K562 (cell line): ENCODE measurements around the gene OSBPL10. TPM values are rescaled to one million over a fixed set of nuclear protein-coding genes. Genes with fewer than 3 reads are reported as not detected.

Source experiments
- ATAC-seq: fragments of 200-7000 bp; cut with Tn5 transposase; 3 replicates; pipeline ENCODE4 v1.9.1; 2020; ENCODE audit warnings: moderate library complexity
- BruUV-seq: library from RNA; stranded (reverse); fragments of 400-500 nt; replicated peaks from 2 replicates; lab custom pipeline; 2021; lab: Mats Ljungman, UMichigan
- CTCF ChIA-PET: fragments of 300-600 bp; formaldehyde crosslinking; extraction: SDS; loops from one replicate; lab custom pipeline; 2021; ENCODE audit warnings: low intra/inter-chr PET ratio; lab: Yijun Ruan, JAX
- POLR2A ChIA-PET: fragments of 300-600, 350-650 bp; sonication (Branson Sonifier 250); formaldehyde crosslinking; extraction: SDS; loops from one replicate; lab custom pipeline; 2021; ENCODE audit warnings: antibody characterized with exemption, inconsistent platforms; lab: Yijun Ruan, JAX
- DNase-seq, 4 experiments: peaks; one replicate each; pipeline versions ENCODE4 v3.0.0 to v3.0.0-alpha.2; 2011 to 2018; ENCODE audit warnings: low spot score in 3 of 4, mixed read lengths in 3 of 4; ENCODE audit errors: extremely low read depth in 1 of 4
- FAIRE-seq: peaks from 2 replicates; lab custom pipeline; 2011; peaks lifted over from hg19 to GRCh38; lab: Jason Lieb, UNC
- H2AFZ ChIP-seq: 2 replicates; pipeline ENCODE4 v1.6.0; 2011; ENCODE audit warnings: low read depth, low read length, control low read depth, inconsistent platforms
- H3K27ac ChIP-seq: fragments of 200-600 bp; 3 replicates; pipeline ENCODE4 v1.8.0; 2011; ENCODE audit warnings: low read depth, mild to moderate bottlenecking, control low read depth, inconsistent platforms, low read length, moderate library complexity, mixed read lengths; ENCODE audit errors: extremely low read depth
- H3K27me3 ChIP-seq, 2 experiments: fragments of 300-600 bp in 1 of 2; 2 replicates in 1 of 2; 3 replicates in 1 of 2; pipeline versions ENCODE4 v1.6.0 to v1.8.0; 2011; ENCODE audit warnings: inconsistent platforms in 2 of 2, low read length in 2 of 2, mild to moderate bottlenecking in 1 of 2, mixed read lengths in 1 of 2, moderate library complexity in 1 of 2; ENCODE audit not compliant: control insufficient read depth in 2 of 2, insufficient read depth in 2 of 2
- H3K36me3 ChIP-seq: fragments of 300-600 bp; 3 replicates; pipeline ENCODE4 v1.8.0; 2011; ENCODE audit warnings: mild to moderate bottlenecking, low read length, inconsistent platforms; ENCODE audit not compliant: control insufficient read depth, insufficient read depth
- H3K4me1 ChIP-seq, 2 experiments: fragments of 200-600 bp in 1 of 2; replicated peaks in 1 of 2; 2 replicates in 1 of 2; 3 replicates in 1 of 2; pipeline versions ENCODE4 v1.5.1 to v1.8.0; 2011; ENCODE audit warnings: inconsistent platforms in 2 of 2, low read length in 2 of 2, mild to moderate bottlenecking in 1 of 2, mixed read lengths in 1 of 2, moderate library complexity in 1 of 2; ENCODE audit not compliant: control insufficient read depth in 2 of 2, insufficient read depth in 2 of 2
- H3K4me2 ChIP-seq: 2 replicates; pipeline ENCODE4 v1.6.1; 2011; ENCODE audit warnings: low read length, control low read depth, inconsistent platforms, mixed read lengths; ENCODE audit not compliant: insufficient read depth
- H3K4me3 ChIP-seq: fragments of 200-600 bp; sonication (generic), shearing (Covaris generic); 2 replicates; pipeline ENCODE4 v1.5.1; 2016; ENCODE audit warnings: control low read depth, inconsistent platforms
- H3K79me2 ChIP-seq: fragments of 200-600 bp; 3 replicates; pipeline ENCODE4 v1.8.0; 2011; ENCODE audit warnings: low read length, inconsistent platforms; ENCODE audit not compliant: control insufficient read depth, insufficient read depth
- H3K9ac ChIP-seq, 2 experiments: 2 replicates each; pipeline versions ENCODE4 v1.6.0 to v1.6.1; 2011; ENCODE audit warnings: low read depth in 2 of 2, low read length in 2 of 2, control low read depth in 1 of 2, inconsistent platforms in 1 of 2, mild to moderate bottlenecking in 1 of 2, mixed read lengths in 1 of 2; ENCODE audit not compliant: insufficient read depth in 1 of 2
- H3K9me1 ChIP-seq: one replicate; pipeline ENCODE4 v1.6.0; 2011; ENCODE audit warnings: inconsistent platforms, mild to moderate bottlenecking, low read length, moderate library complexity; ENCODE audit not compliant: control insufficient read depth, insufficient read depth
- H3K9me3 ChIP-seq: replicated peaks from 2 replicates; pipeline ENCODE4 v1.5.1; 2011; ENCODE audit warnings: low read depth, low read length, inconsistent platforms; ENCODE audit not compliant: control insufficient read depth, insufficient read depth
- H4K20me1 ChIP-seq: replicated peaks from 2 replicates; pipeline ENCODE4 v1.6.1; 2011; ENCODE audit warnings: low read length, inconsistent platforms, mixed read lengths; ENCODE audit not compliant: control insufficient read depth, insufficient read depth
- CBX3 ChIP-seq, 2 experiments: IDR thresholded peaks; 1 replicate in 1 of 2; 2 replicates in 1 of 2; pipeline ENCODE4 v1.6.1; 2012; ENCODE audit warnings: inconsistent platforms in 2 of 2, low read length in 2 of 2, borderline replicate concordance in 1 of 2, control low read depth in 1 of 2
- CHCHD3 ChIP-seq: fragments of 250-450 bp; sonication (Bioruptor Pico); IDR thresholded peaks from 2 replicates; pipeline ENCODE4 v2.1.2; 2022; ENCODE audit warnings: mild to moderate bottlenecking
- CUX1 ChIP-seq: fragments of 200-800 bp; sonication (Bioruptor generic); IDR thresholded peaks from 2 replicates; pipeline ENCODE4 v1.6.1; 2016; ENCODE audit warnings: missing genetic modification characterization, missing compliant biosample characterization
- ELF4 ChIP-seq: fragments of 450-650 bp; formaldehyde crosslinking; IDR thresholded peaks from 2 replicates; pipeline ENCODE4 v1.4.0; 2022; ENCODE audit warnings: missing genetic modification characterization
- ETS1 ChIP-seq: conservative IDR thresholded peaks from 2 replicates; pipeline ENCODE4 v1.6.1; 2011; ENCODE audit warnings: low read depth, mild to moderate bottlenecking, low read length; ENCODE audit not compliant: control insufficient read depth
- KLF6 ChIP-seq: fragments of 250-450 bp; sonication (Bioruptor Pico); IDR thresholded peaks from 2 replicates; pipeline ENCODE4 v1.4.0; 2020; ENCODE audit warnings: mild to moderate bottlenecking, moderate library complexity, borderline replicate concordance
- MAFF ChIP-seq: IDR thresholded peaks from 2 replicates; pipeline ENCODE4 v1.6.1; 2012; ENCODE audit warnings: low read length, improper control_type of control experiment
- TRIM28 ChIP-seq: fragments of 450-650 bp; IDR thresholded peaks from 2 replicates; pipeline ENCODE4 v1.6.1; 2017
- VEZF1 ChIP-seq: fragments of 200-800 bp; sonication (Bioruptor generic); IDR thresholded peaks from 2 replicates; pipeline ENCODE4 v1.6.1; 2017; ENCODE audit warnings: missing genetic modification characterization, missing compliant biosample characterization
- XRCC3 ChIP-seq: fragments of 450-650 bp; IDR thresholded peaks from 2 replicates; pipeline ENCODE4 v1.6.1; 2017; ENCODE audit warnings: mild to moderate bottlenecking, moderate library complexity
- ZBTB9 ChIP-seq: fragments of 450-650 bp; formaldehyde crosslinking; IDR thresholded peaks from 2 replicates; pipeline ENCODE4 v1.4.0; 2020; ENCODE audit warnings: mild to moderate bottlenecking, moderate library complexity
- ZNF561 ChIP-seq: fragments of 450-650 bp; formaldehyde crosslinking; conservative IDR thresholded peaks from 2 replicates; pipeline ENCODE4 v1.4.0; 2020; ENCODE audit warnings: mild to moderate bottlenecking, moderate library complexity
- ZNF76 ChIP-seq: fragments of 250-450 bp; sonication (Bioruptor Pico); IDR thresholded peaks from 2 replicates; pipeline ENCODE4 v1.4.0; 2020; ENCODE audit warnings: mild to moderate bottlenecking, moderate library complexity, borderline replicate concordance
- WGBS: fragments of 100-300 bp; shearing (Covaris generic); methylation state at CpG from one replicate; pipeline ENCODE4 v1.1.6; 2016; ENCODE audit warnings: low coverage, mixed read lengths; ENCODE audit not compliant: insufficient coverage; ENCODE audit errors: missing lambda C conversion rate; 5-methylcytosine and 5-hydroxymethylcytosine counted together
- in situ Hi-C: fragments of 300-500 bp; cut with MboI; formaldehyde crosslinking; loops from 4 replicates; pipeline ENCODE4 v1.15.0; 2018; ENCODE audit warnings: inconsistent platforms, mixed read lengths
- intact Hi-C: fragments of 100-400 bp; cut with micrococcal nuclease; formaldehyde crosslinking; loops from 2 replicates; pipeline ENCODE4 v1.14.2; 2022
- polyA plus RNA-seq, 8 experiments: library from polyadenylated mRNA; depleted of rRNA in 4 of 8; stranded (reverse) in 5 of 8; unstranded in 3 of 8; fragments of >200 nt; fragmentation: Nextera tagmentation in 2 of 8; fragmentation: Illumina TruSeq in 1 of 8; extraction: Ambion mirVana in 2 of 8; extraction: Trizol in 1 of 8; gene quantifications; 2 replicates each; pipeline versions ENCODE4 v1.2.1 to v1.2.3, GENCODE V29; 2011 to 2014; ENCODE audit warnings: inconsistent platforms in 1 of 8, missing spikeins in 1 of 8
- total RNA-seq, 7 experiments: library from RNA; depleted of rRNA in 6 of 7; stranded (reverse); fragments of >200 nt in 6 of 7; fragmentation: Illumina TruSeq in 2 of 7; extraction: Trizol in 2 of 7; gene quantifications; 2 replicates each; pipeline versions ENCODE4 v1.2.1 to v1.2.3, GENCODE V29; 2011 to 2021; ENCODE audit warnings: low replicate concordance in 1 of 7

Gene OSBPL10
- total and polyA plus RNA-seq, 9 of the 15 experiments (the other 6 are each of a cell fraction or from before 2014, with no cell fraction given), result 0.03 to 0.19 (median 0.14) TPM; not detected in 2

GRCh38 chr3:31661993-31662670 lies 318.9 kb downstream of the OSBPL10 start:
- ChIA-PET CTCF (no interaction called here), POLR2A (interaction anchor here (1.1 kb wide), 1 partner anchor 9 kb away, joined by 4 read pairs; no protein-coding TSS in a partner anchor)
- H3K27ac ChIP-seq, result no peak overlapping the region
- BruUV-seq, result no TSS peak
- in situ Hi-C loops (no loop called here), intact Hi-C loops (no loop called here)
- ATAC-seq, result no peak
- H3K4me2 ChIP-seq, result no peak overlapping the region
- H3K9ac ChIP-seq, result no peak overlapping the region
- no peak overlapping the region for H2AFZ ChIP-seq
- H3K27me3 ChIP-seq, result peaks cover 3 to 9% of the 10 kb centered on the region in 2 experiments; a peak in 4 of 5 replicates
- FAIRE-seq, result no peak
- H3K9me3 ChIP-seq, result no peaks in the 10 kb centered on the region
- H3K79me2 ChIP-seq, result no peaks in the 10 kb centered on the region
- 0% methylated on average over 3 of the region's 5 CpGs for WGBS
- no peaks in the 10 kb centered on the region for H3K4me1 ChIP-seq
- DNase-seq, result no peak
- no peaks in the 10 kb centered on the region for H4K20me1 ChIP-seq
- no peaks in the 10 kb centered on the region for H3K36me3 ChIP-seq
- no peaks in the 10 kb centered on the region for H3K9me1 ChIP-seq
- H3K4me3 ChIP-seq, result no peak overlapping the region
- TF ChIP-seq XRCC3, result no peak
- TF ChIP-seq ZNF561 (CRISPR knock-in tag), result no peak
- TF ChIP-seq ZNF76 (CRISPR knock-in tag), result no peak
- no peak for TF ChIP-seq KLF6
- no peak for TF ChIP-seq TRIM28
- TF ChIP-seq ZBTB9 (CRISPR knock-in tag), result no peak
- no peak for TF ChIP-seq ELF4 (CRISPR knock-in tag)
- no peak for TF ChIP-seq ETS1
- TF ChIP-seq CBX3 (IDR thresholded peaks at IDR 0.05; ENCODE audit: borderline replicate concordance in 1 of 2, low read length in 2 of 2), result no peak
- no peak for TF ChIP-seq VEZF1 (CRISPR knock-in tag)
- TF ChIP-seq MAFF, result no peak
- no peak for TF ChIP-seq CHCHD3
- TF ChIP-seq CUX1 (CRISPR knock-in tag), result no peak
